ENCODE results near the gene IGFBPL1.

DNA sequence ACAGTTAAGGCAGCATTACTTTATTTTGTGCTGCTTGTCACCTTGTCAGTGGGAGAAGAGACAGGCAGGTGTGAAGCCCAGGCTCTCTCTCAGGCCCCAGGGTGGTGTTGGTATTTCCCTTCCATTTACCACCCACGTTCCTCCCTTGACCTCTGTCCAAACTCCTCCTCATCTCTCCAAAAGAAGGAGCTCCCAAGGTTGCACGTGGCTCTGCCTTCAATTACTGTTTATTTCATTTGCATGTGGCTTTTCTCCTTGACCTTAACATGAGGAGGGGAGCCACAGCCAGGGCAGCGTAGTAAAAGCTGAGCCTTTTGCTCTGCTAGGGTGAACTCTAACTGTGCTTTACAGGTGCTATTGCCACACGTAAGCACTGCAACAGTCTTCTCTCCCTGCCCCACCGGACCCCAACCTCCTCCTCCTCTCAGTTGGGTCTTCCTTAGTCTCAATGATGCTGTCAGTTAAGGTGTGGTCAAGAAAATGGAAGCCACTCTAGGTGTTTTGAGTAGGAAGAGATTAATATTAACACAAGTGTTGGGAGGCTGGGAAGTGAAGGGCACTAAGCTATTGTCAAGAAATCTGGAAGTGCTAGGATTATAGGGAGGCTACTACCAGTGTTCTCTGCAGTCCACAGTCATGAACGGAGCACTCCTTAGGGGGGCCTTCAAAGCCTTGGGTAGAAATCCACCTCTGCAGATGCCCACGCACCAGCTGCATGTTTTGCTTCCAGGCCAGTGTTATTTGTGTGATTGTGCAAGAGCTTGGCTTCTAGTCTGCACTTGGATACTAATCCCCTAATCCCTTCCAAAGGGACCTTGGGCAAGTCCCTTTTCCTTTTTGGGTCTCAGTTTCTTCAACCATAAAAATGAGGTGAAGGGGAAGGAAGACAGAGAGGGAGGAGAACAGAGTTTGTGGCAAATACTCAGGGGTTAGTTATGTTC lies 35.7 kb downstream of the IGFBPL1 start:
- TF ChIP-seq, protein P1, sequence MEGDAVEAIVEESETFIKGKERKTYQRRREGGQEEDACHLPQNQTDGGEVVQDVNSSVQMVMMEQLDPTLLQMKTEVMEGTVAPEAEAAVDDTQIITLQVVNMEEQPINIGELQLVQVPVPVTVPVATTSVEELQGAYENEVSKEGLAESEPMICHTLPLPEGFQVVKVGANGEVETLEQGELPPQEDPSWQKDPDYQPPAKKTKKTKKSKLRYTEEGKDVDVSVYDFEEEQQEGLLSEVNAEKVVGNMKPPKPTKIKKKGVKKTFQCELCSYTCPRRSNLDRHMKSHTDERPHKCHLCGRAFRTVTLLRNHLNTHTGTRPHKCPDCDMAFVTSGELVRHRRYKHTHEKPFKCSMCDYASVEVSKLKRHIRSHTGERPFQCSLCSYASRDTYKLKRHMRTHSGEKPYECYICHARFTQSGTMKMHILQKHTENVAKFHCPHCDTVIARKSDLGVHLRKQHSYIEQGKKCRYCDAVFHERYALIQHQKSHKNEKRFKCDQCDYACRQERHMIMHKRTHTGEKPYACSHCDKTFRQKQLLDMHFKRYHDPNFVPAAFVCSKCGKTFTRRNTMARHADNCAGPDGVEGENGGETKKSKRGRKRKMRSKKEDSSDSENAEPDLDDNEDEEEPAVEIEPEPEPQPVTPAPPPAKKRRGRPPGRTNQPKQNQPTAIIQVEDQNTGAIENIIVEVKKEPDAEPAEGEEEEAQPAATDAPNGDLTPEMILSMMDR (IDR thresholded peaks at IDR 0.05 in 2 of 3, conservative IDR thresholded peaks at IDR 0.05 in 1 of 3; ENCODE audit: control insufficient read depth in 2 of 3, extremely low read depth in 1 of 3, insufficient read depth in 1 of 3, low read depth in 3 of 3, low read length in 3 of 3): no peak
- no peak for TF ChIP-seq POU2F2 (IDR thresholded peaks at IDR 0.05; ENCODE audit: borderline replicate concordance, low read depth, low read length)
- no peak for TF ChIP-seq SIX5 (IDR thresholded peaks at IDR 0.05; ENCODE audit: low read depth, low read length, severe bottlenecking)
